Vagina (tissue), 2 donors: Measurements from ENCODE around the gene CASP10.

ENCODE experiments used
- POLR2A ChIP-seq, 2 donors: fragments of 450-650 bp; IDR thresholded peaks; one replicate each; pipeline ENCODE4 v1.6.1; 2017; ENCODE audit warnings: antibody characterized with exemption in 2 of 2, mild to moderate bottlenecking in 2 of 2, moderate library complexity in 2 of 2
- POLR2AphosphoS5 ChIP-seq, 2 donors: sonication (generic); formaldehyde crosslinking; IDR thresholded peaks; one replicate each; pipeline ENCODE4 v1.9.0; 2017; ENCODE audit warnings: antibody characterized with exemption in 2 of 2, mild to moderate bottlenecking in 2 of 2, low read depth in 1 of 2; ENCODE audit not compliant: insufficient read depth in 1 of 2
- TF ChIP-seq, protein P1 (sequence below), 3 experiments: fragments of 450-650 bp in 2 of 3; fragments of 200-600 bp in 1 of 3; sonication (generic) in 1 of 3; IDR thresholded peaks; one replicate each; pipeline ENCODE4 v1.5.1; 2017 to 2019; ENCODE audit warnings: antibody characterized with exemption in 3 of 3, mild to moderate bottlenecking in 2 of 3, moderate library complexity in 2 of 3

DNA sequence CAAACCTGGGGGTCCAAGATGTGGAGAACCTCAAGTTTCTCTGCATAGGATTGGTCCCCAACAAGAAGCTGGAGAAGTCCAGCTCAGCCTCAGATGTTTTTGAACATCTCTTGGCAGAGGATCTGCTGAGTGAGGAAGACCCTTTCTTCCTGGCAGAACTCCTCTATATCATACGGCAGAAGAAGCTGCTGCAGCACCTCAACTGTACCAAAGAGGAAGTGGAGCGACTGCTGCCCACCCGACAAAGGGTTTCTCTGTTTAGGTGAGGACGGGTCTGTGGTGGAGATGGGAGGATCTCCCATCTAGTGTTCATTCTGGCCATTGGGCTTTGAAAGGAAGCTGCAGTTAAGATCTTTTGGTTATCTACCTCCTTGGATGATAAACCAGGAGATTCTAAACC lies 2.9 kb downstream of the CASP10 start:
- TF ChIP-seq, protein P1, sequence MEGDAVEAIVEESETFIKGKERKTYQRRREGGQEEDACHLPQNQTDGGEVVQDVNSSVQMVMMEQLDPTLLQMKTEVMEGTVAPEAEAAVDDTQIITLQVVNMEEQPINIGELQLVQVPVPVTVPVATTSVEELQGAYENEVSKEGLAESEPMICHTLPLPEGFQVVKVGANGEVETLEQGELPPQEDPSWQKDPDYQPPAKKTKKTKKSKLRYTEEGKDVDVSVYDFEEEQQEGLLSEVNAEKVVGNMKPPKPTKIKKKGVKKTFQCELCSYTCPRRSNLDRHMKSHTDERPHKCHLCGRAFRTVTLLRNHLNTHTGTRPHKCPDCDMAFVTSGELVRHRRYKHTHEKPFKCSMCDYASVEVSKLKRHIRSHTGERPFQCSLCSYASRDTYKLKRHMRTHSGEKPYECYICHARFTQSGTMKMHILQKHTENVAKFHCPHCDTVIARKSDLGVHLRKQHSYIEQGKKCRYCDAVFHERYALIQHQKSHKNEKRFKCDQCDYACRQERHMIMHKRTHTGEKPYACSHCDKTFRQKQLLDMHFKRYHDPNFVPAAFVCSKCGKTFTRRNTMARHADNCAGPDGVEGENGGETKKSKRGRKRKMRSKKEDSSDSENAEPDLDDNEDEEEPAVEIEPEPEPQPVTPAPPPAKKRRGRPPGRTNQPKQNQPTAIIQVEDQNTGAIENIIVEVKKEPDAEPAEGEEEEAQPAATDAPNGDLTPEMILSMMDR (IDR thresholded peaks at IDR 0.05), result no peak
- TF ChIP-seq POLR2AphosphoS5 (IDR thresholded peaks at IDR 0.05; ENCODE audit: insufficient read depth in 1 of 2, low read depth in 1 of 2), result no peak
- TF ChIP-seq POLR2A (IDR thresholded peaks at IDR 0.05), result no peak
